Astrocyte (in vitro differentiated cells and primary cell): ENCODE results near the gene FUT7. TPM values are rescaled to one million over a fixed set of nuclear protein-coding genes. Genes with fewer than 3 reads are reported as not detected.

Source experiments
- DNase-seq: peaks from one replicate; pipeline ENCODE4 v3.0.0-alpha.2; 2010; ENCODE audit warnings: low read depth
- FAIRE-seq: peaks from 2 replicates; lab custom pipeline; 2011; peaks lifted over from hg19 to GRCh38; lab: Jason Lieb, UNC
- H2AFZ ChIP-seq: 2 replicates; pipeline ENCODE4 v1.6.0; 2012; ENCODE audit warnings: low read depth, low read length, inconsistent platforms
- H3K27ac ChIP-seq: 2 replicates; pipeline ENCODE4 v1.5.1; 2011; ENCODE audit warnings: low read depth, low read length, inconsistent platforms
- H3K27me3 ChIP-seq: 2 replicates; pipeline ENCODE4 v1.6.0; 2011; ENCODE audit warnings: low read length, inconsistent platforms; ENCODE audit not compliant: insufficient read depth
- H3K36me3 ChIP-seq: 2 replicates; pipeline ENCODE4 v1.5.1; 2011; ENCODE audit warnings: low read length, inconsistent platforms; ENCODE audit not compliant: insufficient read depth
- H3K4me1 ChIP-seq: 2 replicates; pipeline ENCODE4 v1.5.1; 2011; ENCODE audit warnings: low read length, inconsistent platforms; ENCODE audit not compliant: insufficient read depth
- H3K4me2 ChIP-seq: 2 replicates; pipeline ENCODE4 v1.6.0; 2012; ENCODE audit warnings: low read length, inconsistent platforms
- H3K4me3 ChIP-seq: 2 replicates; pipeline ENCODE4 v1.5.1; 2011; ENCODE audit warnings: low read depth, mild to moderate bottlenecking, low read length, inconsistent platforms; ENCODE audit not compliant: insufficient read depth
- H3K79me2 ChIP-seq: 2 replicates; pipeline ENCODE4 v1.6.0; 2012; ENCODE audit warnings: mild to moderate bottlenecking, low read length, inconsistent platforms; ENCODE audit not compliant: insufficient read depth
- H3K9ac ChIP-seq: 2 replicates; pipeline ENCODE4 v1.6.0; 2012; ENCODE audit warnings: mild to moderate bottlenecking, low read length, inconsistent platforms
- H3K9me3 ChIP-seq: 2 replicates; pipeline ENCODE4 v1.5.1; 2012; ENCODE audit warnings: low read depth, mild to moderate bottlenecking, low read length, inconsistent platforms; ENCODE audit not compliant: insufficient read depth
- H4K20me1 ChIP-seq: 2 replicates; pipeline ENCODE4 v1.6.0; 2012; ENCODE audit warnings: low read length, inconsistent platforms; ENCODE audit not compliant: insufficient read depth
- H3K27ac Mint-ChIP-seq: one replicate; pipeline ENCODE4 v1.8.0; 2021; ENCODE audit warnings: mild to moderate bottlenecking, mixed read lengths; ENCODE audit not compliant: unreplicated experiment
- H3K27me3 Mint-ChIP-seq: one replicate; pipeline ENCODE4 v1.8.0; 2021; ENCODE audit warnings: low read depth, mixed read lengths; ENCODE audit not compliant: unreplicated experiment
- H3K36me3 Mint-ChIP-seq: one replicate; pipeline ENCODE4 v1.8.0; 2021; ENCODE audit warnings: low read depth, mixed read lengths; ENCODE audit not compliant: unreplicated experiment
- H3K4me1 Mint-ChIP-seq: one replicate; pipeline ENCODE4 v1.8.0; 2021; ENCODE audit warnings: low read depth, mixed read lengths; ENCODE audit not compliant: unreplicated experiment
- H3K4me3 Mint-ChIP-seq: one replicate; pipeline ENCODE4 v1.8.0; 2021; ENCODE audit warnings: mild to moderate bottlenecking, moderate library complexity, mixed read lengths; ENCODE audit not compliant: unreplicated experiment
- H3K9me3 Mint-ChIP-seq: one replicate; pipeline ENCODE4 v1.8.0; 2021; ENCODE audit warnings: mild to moderate bottlenecking, mixed read lengths; ENCODE audit not compliant: unreplicated experiment
- EZH2 ChIP-seq: IDR thresholded peaks from 2 replicates; pipeline ENCODE4 v1.6.1; 2012; ENCODE audit warnings: mild to moderate bottlenecking, low read length, inconsistent platforms; ENCODE audit not compliant: insufficient read depth
- total RNA-seq: library from RNA; stranded (reverse); gene quantifications from 2 replicates; pipeline ENCODE4 v1.2.1, GENCODE V29; 2021
- TF ChIP-seq, protein P1 (sequence below): IDR thresholded peaks from 2 replicates; pipeline ENCODE4 v1.5.1; 2011; ENCODE audit warnings: low read depth, mild to moderate bottlenecking, inconsistent platforms, low read length, moderate library complexity; ENCODE audit not compliant: insufficient read depth

Gene FUT7
- total RNA-seq, 1 donor from 2014 or later: not detected

DNA sequence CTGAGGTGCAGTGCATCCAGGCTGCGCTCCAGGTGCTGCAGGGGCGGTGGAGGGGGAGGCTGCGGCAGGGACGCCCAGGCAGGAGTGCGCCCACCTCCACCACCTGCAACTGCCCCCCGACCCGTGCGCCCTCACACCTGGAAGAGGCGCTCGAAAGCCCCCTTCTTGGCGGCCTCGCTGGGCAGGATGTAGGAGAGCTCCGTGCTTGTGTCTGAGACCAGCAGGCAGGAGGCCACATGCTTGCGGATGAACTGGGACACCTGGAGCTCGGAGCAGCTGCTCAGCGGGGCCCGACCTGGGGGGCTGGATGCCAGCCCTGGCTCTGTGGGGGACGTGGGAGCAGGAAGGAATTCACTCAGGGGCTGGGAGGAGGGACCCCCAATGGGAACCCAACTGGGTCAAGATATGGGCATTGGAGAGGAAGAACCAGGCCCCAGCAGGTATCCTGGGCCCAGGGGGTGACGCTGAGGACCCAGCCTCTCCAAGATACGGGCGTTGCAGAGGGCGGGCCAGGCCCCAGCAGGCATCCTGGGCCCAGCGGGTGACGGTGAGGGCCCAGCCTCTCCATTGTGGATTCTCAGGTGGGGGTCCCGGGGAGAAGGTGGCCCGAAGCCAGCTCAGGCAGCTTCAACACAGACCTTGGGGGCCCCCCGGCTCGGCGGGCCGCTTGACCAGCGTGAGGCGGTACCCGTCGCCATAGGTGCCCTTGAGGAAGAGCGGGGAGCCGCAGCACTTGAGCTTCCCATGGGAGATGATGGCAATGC is 16.9 kb downstream of the FUT7 start:
- peaks cover 8% of the 10 kb centered on the region for H3K36me3 Mint-ChIP-seq
- no peak overlapping the region for H3K4me3 Mint-ChIP-seq

DNA sequence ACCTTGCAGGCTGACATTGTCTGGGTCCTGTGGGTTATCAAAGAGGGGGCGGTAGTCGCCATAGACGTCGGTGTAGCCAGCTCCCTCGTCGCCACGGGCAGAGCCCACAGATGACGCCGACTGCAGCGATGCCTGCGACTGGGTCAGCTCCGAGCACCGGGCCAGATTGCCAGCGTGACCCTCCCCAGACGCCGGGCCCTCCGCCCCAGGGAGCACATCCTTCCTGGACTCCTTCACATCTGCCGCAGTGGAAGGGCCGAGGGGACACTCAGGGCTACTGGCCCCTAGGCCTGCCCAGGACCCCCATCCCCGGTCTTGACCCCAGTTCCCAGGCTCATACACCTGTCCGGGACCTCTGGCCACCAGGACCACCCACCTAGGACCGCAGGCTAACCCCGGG is 17.7 kb downstream of the FUT7 start:
- Histone ChIP-seq H4K20me1 (no peaks in the 10 kb centered on the region), H3K27ac (no peak overlapping the region), H3K4me1 (no peaks in the 10 kb centered on the region), H3K79me2 (no peaks in the 10 kb centered on the region), H3K4me2 (no peak overlapping the region), H3K27me3 (no peaks in the 10 kb centered on the region), H2AFZ (no peak overlapping the region), H3K4me3 (no peak overlapping the region), H3K9me3 (no peaks in the 10 kb centered on the region), H3K36me3 (no peaks in the 10 kb centered on the region), H3K9ac (no peak overlapping the region)
- no peak for TF ChIP-seq EZH2
- DNase-seq (no peak), FAIRE-seq (no peak)
- Mint-ChIP-seq H3K27ac (no peak overlapping the region), H3K4me1 (no peaks in the 10 kb centered on the region), H3K4me3 (no peak overlapping the region), H3K9me3 (no peaks in the 10 kb centered on the region), H3K27me3 (no peaks in the 10 kb centered on the region), H3K36me3 (peaks cover 9% of the 10 kb centered on the region)

More for the DNA sequence above, 16.9 kb downstream of the FUT7 start:
- TF ChIP-seq, protein P1, sequence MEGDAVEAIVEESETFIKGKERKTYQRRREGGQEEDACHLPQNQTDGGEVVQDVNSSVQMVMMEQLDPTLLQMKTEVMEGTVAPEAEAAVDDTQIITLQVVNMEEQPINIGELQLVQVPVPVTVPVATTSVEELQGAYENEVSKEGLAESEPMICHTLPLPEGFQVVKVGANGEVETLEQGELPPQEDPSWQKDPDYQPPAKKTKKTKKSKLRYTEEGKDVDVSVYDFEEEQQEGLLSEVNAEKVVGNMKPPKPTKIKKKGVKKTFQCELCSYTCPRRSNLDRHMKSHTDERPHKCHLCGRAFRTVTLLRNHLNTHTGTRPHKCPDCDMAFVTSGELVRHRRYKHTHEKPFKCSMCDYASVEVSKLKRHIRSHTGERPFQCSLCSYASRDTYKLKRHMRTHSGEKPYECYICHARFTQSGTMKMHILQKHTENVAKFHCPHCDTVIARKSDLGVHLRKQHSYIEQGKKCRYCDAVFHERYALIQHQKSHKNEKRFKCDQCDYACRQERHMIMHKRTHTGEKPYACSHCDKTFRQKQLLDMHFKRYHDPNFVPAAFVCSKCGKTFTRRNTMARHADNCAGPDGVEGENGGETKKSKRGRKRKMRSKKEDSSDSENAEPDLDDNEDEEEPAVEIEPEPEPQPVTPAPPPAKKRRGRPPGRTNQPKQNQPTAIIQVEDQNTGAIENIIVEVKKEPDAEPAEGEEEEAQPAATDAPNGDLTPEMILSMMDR: no peak
- TF ChIP-seq EZH2: no peak
- DNase-seq (no peak), FAIRE-seq (no peak)
- no peaks in the 10 kb centered on the region for H3K4me1 ChIP-seq
- no peaks in the 10 kb centered on the region for H3K4me1 Mint-ChIP-seq
- H3K27ac ChIP-seq: no peak overlapping the region
- H3K27ac Mint-ChIP-seq: no peak overlapping the region
- peaks cover 3% of the 10 kb centered on the region for H3K27me3 Mint-ChIP-seq
- no peaks in the 10 kb centered on the region for H4K20me1 ChIP-seq
- no peak overlapping the region for H2AFZ ChIP-seq
- H3K9me3 Mint-ChIP-seq: no peaks in the 10 kb centered on the region
- no peak overlapping the region for H3K9ac ChIP-seq
- no peak overlapping the region for H3K4me3 ChIP-seq
- H3K36me3 ChIP-seq: no peaks in the 10 kb centered on the region
- no peak overlapping the region for H3K4me2 ChIP-seq
- H3K9me3 ChIP-seq: no peaks in the 10 kb centered on the region
- no peaks in the 10 kb centered on the region for H3K27me3 ChIP-seq
- H3K79me2 ChIP-seq: no peaks in the 10 kb centered on the region

DNA sequence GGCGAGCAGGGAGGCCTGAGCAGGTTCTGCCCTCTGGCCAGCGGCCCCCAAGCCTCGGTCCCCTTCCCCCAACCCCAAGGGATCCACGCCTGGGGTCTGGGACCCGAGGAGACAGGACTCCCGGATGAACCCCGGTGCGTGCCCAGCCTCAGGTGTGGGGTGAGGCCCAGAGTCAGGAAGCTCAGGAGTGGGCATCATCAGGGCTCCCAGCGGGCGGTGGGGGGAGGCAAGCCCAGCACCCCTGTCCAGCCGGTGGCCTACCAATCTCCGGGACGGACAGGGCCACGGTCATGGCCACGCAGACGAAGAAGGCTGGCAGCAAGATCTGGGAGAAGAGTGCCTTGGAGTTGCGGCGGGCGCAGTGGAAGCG is 18.3 kb downstream of the FUT7 start:
- Mint-ChIP-seq H3K36me3 (peaks cover 9% of the 10 kb centered on the region), H3K27ac (no peak overlapping the region), H3K27me3 (no peaks in the 10 kb centered on the region), H3K4me3 (no peak overlapping the region), H3K9me3 (no peaks in the 10 kb centered on the region), H3K4me1 (no peaks in the 10 kb centered on the region)
- Histone ChIP-seq H4K20me1 (no peaks in the 10 kb centered on the region), H3K27me3 (no peaks in the 10 kb centered on the region), H3K4me3 (no peak overlapping the region), H3K79me2 (no peaks in the 10 kb centered on the region), H3K4me2 (no peak overlapping the region), H3K9me3 (no peaks in the 10 kb centered on the region), H3K36me3 (no peaks in the 10 kb centered on the region), H3K9ac (no peak overlapping the region), H3K4me1 (no peaks in the 10 kb centered on the region), H2AFZ (no peak overlapping the region), H3K27ac (no peak overlapping the region)
- FAIRE-seq (no peak), DNase-seq (no peak)
- TF ChIP-seq EZH2: no peak
- TF ChIP-seq, protein P1: no peak
